PC-3 (cell line): ENCODE results near the gene CLTA. TPM values are rescaled to one million over a fixed set of nuclear protein-coding genes. Genes with fewer than 3 reads are reported as not detected.

Experiments
- ATAC-seq: fragments of 200-7000 bp; cut with Tn5 transposase; 2 replicates; pipeline ENCODE4 v1.9.1; 2020; ENCODE audit warnings: mild to moderate bottlenecking, moderate library complexity
- BruUV-seq: library from RNA; stranded (reverse); fragments of 400-500 nt; replicated peaks from 2 replicates; lab custom pipeline; 2021; lab: Mats Ljungman, UMichigan
- CTCF ChIA-PET: fragments of 300-600 bp; sonication (Branson Sonifier 250); formaldehyde crosslinking; loops from one replicate; lab custom pipeline; 2022; ENCODE audit warnings: antibody characterized with exemption; lab: Charles Lee
- POLR2A ChIA-PET: fragments of 300-600 bp; sonication (Branson Sonifier 250); formaldehyde crosslinking; loops from one replicate; lab custom pipeline; 2022; ENCODE audit warnings: antibody characterized with exemption; ENCODE audit not compliant: unreplicated experiment; lab: Charles Lee
- DNase-seq: peaks from one replicate; pipeline ENCODE4 v3.0.0-alpha.2; 2015
- H2AFZ ChIP-seq: fragments of 300-600 bp; sonication (generic); 2 replicates; pipeline ENCODE4 v1.6.0; 2016; ENCODE audit warnings: antibody characterized with exemption, low read length
- H3F3A ChIP-seq: fragments of 300-600 bp; sonication (generic); one replicate; pipeline ENCODE4 v1.6.0; 2017; ENCODE audit warnings: antibody characterized with exemption, low read length, control low read depth, mild to moderate bottlenecking; ENCODE audit not compliant: unreplicated experiment
- H3K27ac ChIP-seq: fragments of 300-600 bp; sonication (generic); 2 replicates; pipeline ENCODE4 v1.5.1; 2016; ENCODE audit warnings: mild to moderate bottlenecking, low read length
- H3K27me3 ChIP-seq: fragments of 300-600 bp; sonication (generic); 2 replicates; pipeline ENCODE4 v1.6.1; 2016; ENCODE audit warnings: low read length, mixed read lengths
- H3K36me3 ChIP-seq: fragments of 300-600 bp; sonication (generic); 2 replicates; pipeline ENCODE4 v1.6.1; 2016; ENCODE audit warnings: low read depth, mixed run types, low read length, mixed read lengths
- H3K4me1 ChIP-seq: fragments of 300-600 bp; sonication (generic); 2 replicates; pipeline ENCODE4 v1.5.1; 2016; ENCODE audit warnings: low read length; ENCODE audit not compliant: insufficient read depth
- H3K4me2 ChIP-seq: fragments of 300-600 bp; sonication (generic); 2 replicates; pipeline ENCODE4 v1.6.0; 2016; ENCODE audit warnings: low read length
- H3K4me3 ChIP-seq: fragments of 300-600 bp; sonication (generic); 2 replicates; pipeline ENCODE4 v1.5.1; 2016; ENCODE audit warnings: mild to moderate bottlenecking, low read length, mixed read lengths
- H3K79me2 ChIP-seq: fragments of 300-600 bp; sonication (generic); 2 replicates; pipeline ENCODE4 v1.6.1; 2017; ENCODE audit warnings: low read length, mixed read lengths
- H3K9ac ChIP-seq: fragments of 300-600 bp; sonication (generic); 2 replicates; pipeline ENCODE4 v1.6.0; 2016; ENCODE audit warnings: mild to moderate bottlenecking, low read length
- H3K9me2 ChIP-seq: fragments of 300-600 bp; sonication (generic); replicated peaks from 2 replicates; pipeline ENCODE4 v1.6.1; 2016; ENCODE audit warnings: mixed run types, low read length, mixed read lengths
- H3K9me3 ChIP-seq: fragments of 300-600 bp; sonication (generic); 2 replicates; pipeline ENCODE4 v1.6.1; 2016; ENCODE audit warnings: low read length, mixed read lengths
- H4K20me1 ChIP-seq: fragments of 300-600 bp; sonication (generic); 2 replicates; pipeline ENCODE4 v1.6.1; 2016; ENCODE audit warnings: low read length, mixed read lengths
- CTCF ChIP-seq: fragments of 300-600 bp; sonication (generic); conservative IDR thresholded peaks from 2 replicates; pipeline ENCODE4 v1.5.1; 2017; ENCODE audit warnings: antibody characterized with exemption, low read depth, mild to moderate bottlenecking, low read length
- EZH2 ChIP-seq: fragments of 300-600 bp; sonication (generic); IDR thresholded peaks from one replicate; pipeline ENCODE4 v1.6.1; 2017; ENCODE audit warnings: antibody characterized with exemption, mild to moderate bottlenecking, low read length; ENCODE audit not compliant: unreplicated experiment
- EZH2phosphoT487 ChIP-seq: fragments of 300-600 bp; sonication (generic); IDR thresholded peaks from 2 replicates; pipeline ENCODE4 v1.6.1; 2018; ENCODE audit warnings: mild to moderate bottlenecking, antibody characterized with exemption, low read length, borderline replicate concordance
- intact Hi-C: fragments of 100-400 bp; cut with micrococcal nuclease; formaldehyde crosslinking; loops from 2 replicates; pipeline ENCODE4 v1.9.0; 2023
- total RNA-seq: library from RNA; depleted of rRNA; stranded (reverse); fragments of >200 nt; gene quantifications from 2 replicates; pipeline ENCODE4 v1.2.3, GENCODE V29; 2014

CLTA gene
- total RNA-seq, 1 experiment from 2014 or later, result 259 TPM

GRCh38 chr9:36218411-36218901, 27.7 kb downstream of the CLTA start:
- ChIA-PET CTCF (no interaction called here), POLR2A (no interaction called here)
- no peak overlapping the region for H2AFZ ChIP-seq
- H3K36me3 ChIP-seq, result peaks cover 12% of the 10 kb centered on the region
- no peaks in the 10 kb centered on the region for H3F3A ChIP-seq
- H3K9me2 ChIP-seq, result no peaks in the 10 kb centered on the region
- no peak overlapping the region for H3K9ac ChIP-seq
- no peaks in the 10 kb centered on the region for H3K27me3 ChIP-seq
- intact Hi-C loops, result no loop called here
- H3K9me3 ChIP-seq, result no peaks in the 10 kb centered on the region
- no peak overlapping the region for H3K27ac ChIP-seq
- no peaks in the 10 kb centered on the region for H3K4me1 ChIP-seq
- no peak for TF ChIP-seq EZH2phosphoT487
- TF ChIP-seq EZH2, result no peak
- TF ChIP-seq CTCF, result no peak
- no peak for DNase-seq
- H3K4me3 ChIP-seq, result no peak overlapping the region
- ATAC-seq, result no peak; the same call in 1 of the 2 replicates
- no peaks in the 10 kb centered on the region for H4K20me1 ChIP-seq
- no peak overlapping the region for H3K4me2 ChIP-seq
- no peaks in the 10 kb centered on the region for H3K79me2 ChIP-seq
- BruUV-seq, result no TSS peak

GRCh38 chr9:36221667-36222066, 30.9 kb downstream of the CLTA start:
- ATAC-seq, result no peak
- ChIA-PET CTCF (no interaction called here), POLR2A (no interaction called here)
- Histone ChIP-seq H2AFZ (no peak overlapping the region), H3K4me2 (no peak overlapping the region), H3K36me3 (peaks cover 12% of the 10 kb centered on the region), H3K27me3 (no peaks in the 10 kb centered on the region), H3K4me3 (no peak overlapping the region), H3K79me2 (no peaks in the 10 kb centered on the region), H3F3A (no peaks in the 10 kb centered on the region), H3K9ac (no peak overlapping the region), H4K20me1 (no peaks in the 10 kb centered on the region), H3K27ac (no peak overlapping the region), H3K4me1 (no peaks in the 10 kb centered on the region), H3K9me3 (no peaks in the 10 kb centered on the region), H3K9me2 (no peaks in the 10 kb centered on the region)
- no peak for TF ChIP-seq EZH2
- no peak for TF ChIP-seq EZH2phosphoT487
- TF ChIP-seq CTCF, result no peak
- no peak for DNase-seq
- intact Hi-C loops, result no loop called here
- no TSS peak for BruUV-seq

- Histone ChIP-seq H3K9me3 (no peaks in the 10 kb centered on the region), H3K4me2 (no peak overlapping the region), H2AFZ (no peak overlapping the region), H3K4me3 (no peak overlapping the region), H3K27me3 (no peaks in the 10 kb centered on the region), H3K9me2 (no peaks in the 10 kb centered on the region), H3K27ac (no peak overlapping the region), H3K79me2 (no peaks in the 10 kb centered on the region), H3K9ac (no peak overlapping the region), H4K20me1 (no peaks in the 10 kb centered on the region), H3K4me1 (no peaks in the 10 kb centered on the region), H3F3A (no peaks in the 10 kb centered on the region), H3K36me3 (peaks cover 12% of the 10 kb centered on the region)
- intact Hi-C loops, result no loop called here
- DNase-seq (no peak), ATAC-seq (no peak)
- CTCF ChIA-PET, result interaction anchor here (0.7 kb wide), 1 partner anchor 28 kb away, joined by 4 read pairs; no protein-coding TSS in a partner anchor
- TF ChIP-seq EZH2phosphoT487, result no peak
- TF ChIP-seq CTCF, result no peak
- TF ChIP-seq EZH2, result no peak
- no TSS peak for BruUV-seq
- POLR2A ChIA-PET, result interaction anchor here (0.7 kb wide), 1 partner anchor 107 kb away, joined by 19 read pairs; no protein-coding TSS in a partner anchor
Measured at GRCh38 chr9:36222449-36222848, 31.7 kb downstream of the CLTA start.
